ENCODE data around the gene CCDC71. TPM values are rescaled to one million over a fixed set of nuclear protein-coding genes. Genes with fewer than 3 reads are reported as not detected.
A peak's percentile ranks its signal among the peaks of the same experiment; 100 is the strongest.

The CCDC71 gene
- total RNA-seq, 2 donors from 2014 or later: 23.4 to 25.7 TPM

GRCh38 chr3:49122451-49122850 is 43.7 kb downstream of the CCDC71 start:
- no peak overlapping the region for H3K9ac ChIP-seq (ENCODE audit: extremely low read depth, low read length, poor library complexity, severe bottlenecking)
- 94 to 97% methylated on average over 7 of the region's 7 CpGs for WGBS, 2 experiments (ENCODE audit: insufficient coverage in 1 of 2, insufficient read length in 1 of 2)
- H3K9me3 ChIP-seq (ENCODE audit: control insufficient read depth, low read length): no peaks in the 10 kb centered on the region
- Mint-ChIP-seq H3K27me3 (ENCODE audit: insufficient read depth) (no peaks in the 10 kb centered on the region), H3K4me1 (peaks cover 4% of the 10 kb centered on the region), H3K27ac (no peak overlapping the region), H3K36me3 (ENCODE audit: low read depth) (peaks cover 28% of the 10 kb centered on the region), H3K9me3 (no peaks in the 10 kb centered on the region), H3K4me3 (no peak overlapping the region)
- no peaks in the 10 kb centered on the region for H3K27me3 ChIP-seq (ENCODE audit: control insufficient read depth, insufficient read depth, low read length, poor library complexity, severe bottlenecking)
- H3K4me1 ChIP-seq (ENCODE audit: control insufficient read depth, insufficient read depth, low read length): peaks cover 4% of the 10 kb centered on the region
- no peak overlapping the region for H3K27ac ChIP-seq (ENCODE audit: low read depth, low read length)
- H3K36me3 ChIP-seq (ENCODE audit: control insufficient read depth, insufficient read depth, low read length): peaks cover 46% of the 10 kb centered on the region
- no peak overlapping the region for H3K4me3 ChIP-seq (ENCODE audit: low read length)
- no peak for TF ChIP-seq CTCF (conservative IDR thresholded peaks at IDR 0.05)
- no peak for DNase-seq

- peak overlapping the region; percentile 76 for H3K4me3 Mint-ChIP-seq
- H3K36me3 Mint-ChIP-seq (ENCODE audit: low read depth): peaks cover 30% of the 10 kb centered on the region
- H3K27me3 Mint-ChIP-seq (ENCODE audit: insufficient read depth): no peaks in the 10 kb centered on the region
- H3K36me3 ChIP-seq (ENCODE audit: control insufficient read depth, insufficient read depth, low read length): peaks cover 50% of the 10 kb centered on the region
- no peak overlapping the region for H3K9ac ChIP-seq (ENCODE audit: extremely low read depth, low read length, poor library complexity, severe bottlenecking)
- no peaks in the 10 kb centered on the region for H3K9me3 Mint-ChIP-seq
- 95 to 99% methylated on average over 10 to 12 of the region's 12 CpGs for WGBS, 2 experiments (ENCODE audit: insufficient coverage in 1 of 2, insufficient read length in 1 of 2)
- peaks cover 4% of the 10 kb centered on the region for H3K4me1 ChIP-seq (ENCODE audit: control insufficient read depth, insufficient read depth, low read length)
- H3K4me1 Mint-ChIP-seq: peaks cover 4% of the 10 kb centered on the region
- DNase-seq: no peak
- H3K27me3 ChIP-seq (ENCODE audit: control insufficient read depth, insufficient read depth, low read length, poor library complexity, severe bottlenecking): no peaks in the 10 kb centered on the region
- TF ChIP-seq CTCF (conservative IDR thresholded peaks at IDR 0.05): no peak
- H3K9me3 ChIP-seq (ENCODE audit: control insufficient read depth, low read length): no peaks in the 10 kb centered on the region
- H3K27ac ChIP-seq (ENCODE audit: low read depth, low read length): no peak overlapping the region
- no peak overlapping the region for H3K27ac Mint-ChIP-seq
- no peak overlapping the region for H3K4me3 ChIP-seq (ENCODE audit: low read length)
Observed at GRCh38 chr3:49122022-49122421, 44.1 kb downstream of the CCDC71 start.

- Mint-ChIP-seq H3K4me3 (peak overlapping the region; percentile 76), H3K36me3 (ENCODE audit: low read depth) (peaks cover 36% of the 10 kb centered on the region), H3K27me3 (ENCODE audit: insufficient read depth) (no peaks in the 10 kb centered on the region), H3K4me1 (peaks cover 4% of the 10 kb centered on the region), H3K27ac (peak overlapping the region; percentile 70), H3K9me3 (no peaks in the 10 kb centered on the region)
- Histone ChIP-seq H3K9ac (ENCODE audit: extremely low read depth, low read length, poor library complexity, severe bottlenecking) (peak overlapping the region; percentile 88), H3K27ac (ENCODE audit: low read depth, low read length) (peak overlapping the region; percentile 95), H3K4me1 (ENCODE audit: control insufficient read depth, insufficient read depth, low read length) (peaks cover 4% of the 10 kb centered on the region), H3K27me3 (ENCODE audit: control insufficient read depth, insufficient read depth, low read length, poor library complexity, severe bottlenecking) (no peaks in the 10 kb centered on the region), H3K9me3 (ENCODE audit: control insufficient read depth, low read length) (no peaks in the 10 kb centered on the region), H3K36me3 (ENCODE audit: control insufficient read depth, insufficient read depth, low read length) (peaks cover 58% of the 10 kb centered on the region), H3K4me3 (ENCODE audit: low read length) (peak overlapping the region; percentile 89)
- no peak for DNase-seq
- no peak for TF ChIP-seq CTCF (conservative IDR thresholded peaks at IDR 0.05)
- WGBS, 2 experiments (ENCODE audit: insufficient coverage in 1 of 2, insufficient read length in 1 of 2): 89 to 92% methylated on average over 13 to 17 of the region's 17 CpGs
Observed at GRCh38 chr3:49121132-49121736, 44.9 kb downstream of the CCDC71 start.
